AG04449 (cell line): ENCODE results near the gene SGCE.
"Not testable (repeated sequence)": the region's sequence is repeated elsewhere in the genome, so short reads cannot be mapped to it uniquely, and the experiment has no call there.

ENCODE experiments used
- CTCF ChIA-PET: fragments of 350-600 bp; formaldehyde crosslinking; extraction: SDS; loops from one replicate; lab custom pipeline; 2021; ENCODE audit warnings: antibody characterized with exemption; lab: Yijun Ruan, JAX
- POLR2A ChIA-PET: fragments of 400-600, 350-600 bp; formaldehyde crosslinking; extraction: SDS; loops from one replicate; lab custom pipeline; 2020; ENCODE audit warnings: antibody characterized with exemption, inconsistent platforms; lab: Yijun Ruan, JAX
- DNase-seq: peaks from one replicate; pipeline ENCODE4 v3.0.0-alpha.2; 2010; ENCODE audit warnings: low read depth, low spot score
- H3K4me3 ChIP-seq: 2 replicates; pipeline ENCODE4 v1.5.1; 2011; ENCODE audit warnings: low read depth, mild to moderate bottlenecking, control low read depth, low read length
- CTCF ChIP-seq: IDR thresholded peaks from one replicate; pipeline ENCODE4 v1.5.1; 2011; ENCODE audit warnings: mild to moderate bottlenecking, moderate library complexity, low read length, control low read depth, inconsistent platforms; ENCODE audit not compliant: insufficient read depth; ENCODE audit errors: missing control alignments

The SGCE gene

DNA sequence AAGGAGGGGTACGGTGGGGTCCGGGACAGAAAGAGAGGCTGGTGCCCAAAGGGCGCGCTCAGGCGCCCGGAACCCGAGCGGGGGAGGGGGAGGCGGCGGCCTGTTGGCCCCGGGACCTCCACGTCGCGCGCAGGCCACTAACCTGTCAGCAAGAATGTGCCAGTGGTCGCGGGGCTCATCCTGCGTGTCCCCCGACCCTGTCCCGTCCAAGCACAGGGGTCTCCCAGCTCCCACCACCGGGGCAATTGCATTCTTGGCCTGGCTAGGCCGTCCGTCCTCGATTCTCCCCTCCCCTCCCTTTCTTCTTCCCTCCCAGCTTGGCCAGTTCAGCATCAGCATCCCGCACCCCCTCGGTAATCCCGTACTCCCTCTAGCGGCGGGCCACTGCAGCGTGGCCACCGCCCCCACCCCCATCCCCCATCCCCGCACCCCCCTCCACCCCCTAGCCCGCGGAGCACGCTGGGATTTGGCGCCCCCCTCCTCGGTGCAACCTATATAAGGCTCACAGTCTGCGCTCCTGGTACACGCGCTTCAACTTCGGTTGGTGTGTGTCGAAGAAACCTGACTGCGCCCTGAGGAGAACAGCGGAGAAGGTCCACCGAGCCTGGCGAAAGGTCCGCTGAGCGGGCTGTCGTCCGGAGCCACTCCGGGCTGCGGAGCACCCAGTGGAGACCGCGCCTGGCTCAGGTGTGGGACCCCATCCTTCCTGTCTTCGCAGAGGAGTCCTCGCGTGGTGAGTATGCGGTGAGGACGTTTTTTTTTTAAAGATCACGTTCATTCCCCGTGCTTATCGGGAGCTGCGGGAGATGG is at the start of gene SGCE:
TSS of gene SGCE (minus strand) at position 286 of the 810 bp plus-strand sequence. CDS start at position 251, 35 bp downstream.
- ChIA-PET POLR2A (interaction anchor here (0.7 to 0.8 kb wide), 2 partner anchors 23 to 208 kb away, joined by 3 read pairs; no protein-coding TSS in a partner anchor), CTCF (interaction anchor here (0.6 to 5.5 kb wide), 31 partner anchors 9 to 543 kb away, joined by 3 to 46 read pairs (median 4); partner anchors contain the start of gene CASD1)
- TF ChIP-seq CTCF, result peak; percentile 76
- no peak for DNase-seq
- peak within 1 kb of the TSS; percentile 75 for H3K4me3 ChIP-seq

DNA sequence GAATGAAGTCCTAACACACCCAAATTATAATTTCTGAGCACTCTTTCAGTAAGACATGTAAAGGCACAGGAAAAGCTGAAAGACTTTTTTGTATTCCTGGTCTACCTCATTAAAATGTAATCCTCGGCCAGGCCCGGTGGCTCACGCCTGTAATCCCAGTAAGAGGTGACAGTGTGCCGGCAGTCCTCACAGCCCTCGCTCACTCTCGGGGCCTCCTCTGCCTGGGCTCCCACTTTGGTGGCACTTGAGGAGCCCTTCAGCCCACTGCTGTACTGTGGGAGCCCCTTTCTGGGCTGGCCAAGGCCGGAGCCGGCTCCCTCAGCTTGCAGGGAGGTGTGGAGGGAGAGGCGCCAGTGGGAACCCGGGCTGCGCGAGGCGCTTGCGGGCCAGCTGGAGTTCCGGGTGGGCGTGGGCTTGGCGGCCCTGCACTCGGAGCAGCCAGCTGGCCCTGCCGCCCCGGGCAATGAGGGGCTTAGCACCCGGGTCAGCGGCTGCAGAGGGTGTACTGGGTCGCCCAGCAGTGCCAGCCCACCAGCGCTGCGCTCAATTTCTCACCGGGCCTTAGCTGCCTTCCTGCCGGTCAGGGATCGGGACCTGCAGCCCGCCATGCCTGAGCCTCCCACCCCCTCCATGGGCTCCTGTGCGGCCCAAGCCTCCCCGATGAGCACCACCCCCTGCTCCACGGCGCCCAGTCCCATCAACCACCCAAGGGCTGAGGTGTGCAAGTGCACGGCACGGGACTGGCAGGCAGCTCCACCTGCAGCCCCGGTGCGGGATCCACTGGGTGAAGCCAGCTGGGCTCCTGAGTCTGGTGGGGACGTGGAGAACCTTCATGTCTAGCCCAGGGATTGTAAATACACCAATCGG is 49.5 kb upstream of the SGCE start:
- POLR2A ChIA-PET, DNase-seq, H3K4me3 ChIP-seq, CTCF ChIA-PET: not testable (repeated sequence)

GRCh38 chr7:94701555-94701973 is 45.6 kb upstream of the SGCE start:
- DNase-seq, result peak; percentile 10
- ChIA-PET POLR2A (no interaction called here), CTCF (interaction anchor here (0.9 kb wide), 1 partner anchor 45 kb away, joined by 3 read pairs; no protein-coding TSS in a partner anchor)
- TF ChIP-seq CTCF, result no peak
- no peak overlapping the region for H3K4me3 ChIP-seq

DNA sequence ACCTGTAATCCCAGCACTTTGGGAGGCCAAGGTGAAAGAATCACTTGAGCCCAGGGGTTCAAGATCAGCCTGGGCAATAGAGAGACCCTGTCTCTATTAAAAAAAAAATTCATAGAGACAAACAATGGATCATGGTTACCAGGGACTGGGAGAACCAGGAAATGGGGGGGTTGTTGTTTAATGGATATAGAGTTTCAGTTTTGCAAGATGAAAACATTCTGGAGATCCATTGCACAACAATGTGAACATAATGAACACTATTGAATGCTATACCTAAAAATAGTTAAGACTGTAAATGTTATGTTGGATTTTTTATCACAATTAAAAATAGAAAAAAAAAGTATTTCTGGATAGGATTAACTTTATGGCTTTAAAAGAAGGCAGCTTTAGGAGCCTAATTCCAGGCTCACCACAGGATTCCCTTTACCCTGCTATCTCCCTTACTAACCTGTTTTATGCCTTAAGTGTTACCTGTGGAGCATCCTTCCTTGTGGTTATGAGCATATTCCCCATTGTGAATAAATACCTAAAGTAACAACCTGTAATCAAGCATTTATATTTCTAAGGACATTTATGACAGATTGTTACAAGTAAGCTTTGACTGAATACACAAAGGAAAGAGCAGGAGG is 45.1 kb upstream of the SGCE start:
- no peak for TF ChIP-seq CTCF
- H3K4me3 ChIP-seq, result no peak overlapping the region
- no peak for DNase-seq
- ChIA-PET POLR2A (no interaction called here), CTCF (interaction anchor here (0.9 kb wide), 1 partner anchor 44 kb away, joined by 3 read pairs; no protein-coding TSS in a partner anchor)

- no peak for TF ChIP-seq CTCF
- H3K4me3 ChIP-seq, result no peak overlapping the region
- CTCF ChIA-PET, result no interaction called here
- POLR2A ChIA-PET, result no interaction called here
- DNase-seq, result peak; percentile 37
Measured at GRCh38 chr7:94698275-94698674, 42.3 kb upstream of the SGCE start.

DNA sequence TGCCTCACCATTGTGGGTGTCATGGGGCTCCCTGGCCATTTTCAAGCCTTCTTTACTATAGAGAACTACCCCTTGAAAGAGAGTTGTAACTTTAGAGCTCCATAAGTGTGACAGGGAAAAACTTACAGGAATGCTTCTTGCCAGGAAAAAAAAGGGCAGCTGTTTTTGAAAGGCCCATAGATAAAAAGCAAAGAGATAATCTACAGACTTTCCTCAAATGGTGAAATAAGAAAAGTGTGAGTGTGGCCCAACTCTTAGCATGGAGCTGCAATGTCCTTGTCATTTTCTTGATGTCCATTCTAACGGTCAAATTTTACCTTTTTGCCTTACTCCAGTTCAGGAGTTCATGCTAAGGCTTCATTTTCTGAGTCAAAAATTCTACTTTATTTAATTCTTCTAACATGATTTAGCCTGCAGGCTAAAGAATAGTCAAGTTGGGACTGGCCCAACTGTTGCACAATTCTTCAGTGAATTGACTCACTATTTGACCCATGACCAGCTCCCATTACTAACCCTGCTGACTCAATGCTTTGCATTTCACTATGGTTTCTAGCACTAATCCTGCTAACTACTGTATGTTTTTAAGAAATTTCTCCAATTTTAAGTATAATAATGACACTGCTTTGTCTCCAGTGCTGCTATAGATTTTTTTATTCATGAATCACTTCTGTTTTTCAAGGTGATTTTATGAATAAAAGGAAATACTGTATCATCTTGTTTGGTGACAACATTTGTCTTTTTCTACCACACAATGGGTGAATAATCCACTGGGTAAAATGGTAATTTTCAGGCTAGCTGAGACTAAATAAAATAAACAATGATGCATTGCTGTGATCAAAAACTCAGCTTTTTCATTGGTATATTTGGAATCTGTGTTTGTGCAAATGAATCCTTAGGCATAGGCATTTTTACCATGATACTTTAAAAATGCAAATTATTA is 41.4 kb upstream of the SGCE start:
- TF ChIP-seq CTCF, result no peak
- POLR2A ChIA-PET, result no interaction called here
- H3K4me3 ChIP-seq, result no peak overlapping the region
- CTCF ChIA-PET, result interaction anchor here (1.0 kb wide), 1 partner anchor 41 kb away, joined by 3 read pairs; the partner anchor contains the start of gene SGCE
- DNase-seq, result peak; percentile 77
